ENCODE measurements around the gene ATF2.

ATF2 gene

GRCh38 chr2:175167792-175168563 lies at the start of gene ATF2:
Gene ATF2 (minus strand): TSS chr2:175168203. CDS start chr2:175136443, 31,760 bp downstream.
- DNase-seq: peak; percentile 99

GRCh38 chr2:175207741-175208438 lies 39.9 kb upstream of the ATF2 start:
- peak; percentile 49 for DNase-seq

GRCh38 chr2:175206866-175207265 lies 38.9 kb upstream of the ATF2 start:
- no peak for DNase-seq

GRCh38 chr2:175205523-175205922 lies 37.5 kb upstream of the ATF2 start:
- DNase-seq: no peak

GRCh38 chr2:175203621-175204496 lies 35.9 kb upstream of the ATF2 start:
- DNase-seq: peak; percentile 5

- no peak for DNase-seq
Measured at GRCh38 chr2:175195012-175195411, 27.0 kb upstream of the ATF2 start.

- no peak for DNase-seq
Measured at GRCh38 chr2:175188761-175189160, 20.8 kb upstream of the ATF2 start.

GRCh38 chr2:175187378-175187777 lies 19.4 kb upstream of the ATF2 start:
- no peak for DNase-seq

- DNase-seq: no peak
Measured at GRCh38 chr2:175183674-175184073, 15.7 kb upstream of the ATF2 start.

- no peak for DNase-seq
Measured at GRCh38 chr2:175181877-175182308, 13.9 kb upstream of the ATF2 start.

- DNase-seq: peak; percentile 95
Measured at GRCh38 chr2:175181104-175181876, 13.3 kb upstream of the ATF2 start, which contains the start of gene ATP5MC3. Gene ATP5MC3 (minus strand): TSS chr2:175181710. CDS start chr2:175181393, 317 bp downstream.

- DNase-seq: peak; percentile 38
Measured at GRCh38 chr2:175180701-175181103, 12.7 kb upstream of the ATF2 start.

- no peak for DNase-seq
Measured at GRCh38 chr2:175176624-175177023, 8.6 kb upstream of the ATF2 start.

- DNase-seq: no peak
Measured at GRCh38 chr2:175175896-175176295, 7.9 kb upstream of the ATF2 start.

- no peak for DNase-seq
Measured at GRCh38 chr2:175175320-175175719, 7.3 kb upstream of the ATF2 start.

- no peak for DNase-seq
Measured at GRCh38 chr2:175170659-175171304, 2.8 kb upstream of the ATF2 start.

GRCh38 chr2:175169191-175169590 lies 1.2 kb upstream of the ATF2 start:
- DNase-seq: no peak

GRCh38 chr2:175168564-175168945 lies 552 bp upstream of the ATF2 start:
- no peak for DNase-seq

- peak; percentile 80 for DNase-seq
Measured at GRCh38 chr2:175167076-175167791, 769 bp downstream of the ATF2 start.

- no peak for DNase-seq
Measured at GRCh38 chr2:175166216-175166824, 1.7 kb downstream of the ATF2 start.

GRCh38 chr2:175164235-175164634 lies 3.8 kb downstream of the ATF2 start:
- DNase-seq: no peak
